Endothelial cell of hepatic sinusoid (primary cell): ENCODE measurements around the gene KNDC1.
"Not testable (repeated sequence)": the region's sequence is repeated elsewhere in the genome, so short reads cannot be mapped to it uniquely, and the experiment has no call there.

Experiments
- in situ Hi-C: cut with HindIII; loops from 2 replicates; pipeline ENCODE4 v1.10.0; 2017; ENCODE audit warnings: low sequenced_read_pairs

The KNDC1 gene

DNA sequence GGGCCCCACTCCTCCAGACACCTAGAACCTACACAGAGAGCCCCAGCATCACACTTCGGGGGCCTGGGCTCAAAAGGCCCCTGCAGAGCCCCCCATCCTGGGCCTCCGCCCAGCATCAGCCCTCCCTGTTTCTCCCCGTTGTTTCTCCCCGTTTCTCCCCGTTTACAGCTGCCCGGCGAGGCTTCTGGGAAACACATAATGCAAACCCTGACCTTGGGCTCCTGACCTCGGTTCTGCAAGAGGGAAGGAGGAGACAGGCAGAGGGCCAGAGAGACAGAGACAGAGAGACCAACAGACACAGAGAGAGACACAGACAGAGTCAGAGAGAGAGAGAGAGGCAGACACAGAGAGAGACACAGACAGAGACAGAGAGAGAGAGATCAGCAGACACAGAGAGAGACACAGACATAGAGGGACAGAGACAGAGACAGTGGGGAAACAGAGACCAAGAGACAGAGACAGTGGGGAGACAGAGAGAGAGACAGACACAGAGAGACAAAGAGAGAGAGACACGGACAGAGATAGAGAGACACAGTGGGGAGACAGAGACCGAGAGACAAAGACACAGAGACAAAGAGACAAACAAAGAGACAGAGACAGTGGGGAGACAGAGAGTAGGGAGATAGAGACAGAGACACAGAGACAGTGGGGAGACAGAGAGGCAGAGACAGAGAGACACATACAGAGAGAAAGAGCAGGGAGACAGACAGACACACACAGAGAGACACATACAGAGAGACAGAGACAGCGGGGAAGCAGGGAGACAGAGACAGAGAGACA lies 90.1 kb downstream of the KNDC1 start:
- in situ Hi-C loops = loop anchor here (10.0 kb wide), 1 partner anchor 55 kb away; the partner anchor contains the start of genes TUBGCP2 and ZNF511

DNA sequence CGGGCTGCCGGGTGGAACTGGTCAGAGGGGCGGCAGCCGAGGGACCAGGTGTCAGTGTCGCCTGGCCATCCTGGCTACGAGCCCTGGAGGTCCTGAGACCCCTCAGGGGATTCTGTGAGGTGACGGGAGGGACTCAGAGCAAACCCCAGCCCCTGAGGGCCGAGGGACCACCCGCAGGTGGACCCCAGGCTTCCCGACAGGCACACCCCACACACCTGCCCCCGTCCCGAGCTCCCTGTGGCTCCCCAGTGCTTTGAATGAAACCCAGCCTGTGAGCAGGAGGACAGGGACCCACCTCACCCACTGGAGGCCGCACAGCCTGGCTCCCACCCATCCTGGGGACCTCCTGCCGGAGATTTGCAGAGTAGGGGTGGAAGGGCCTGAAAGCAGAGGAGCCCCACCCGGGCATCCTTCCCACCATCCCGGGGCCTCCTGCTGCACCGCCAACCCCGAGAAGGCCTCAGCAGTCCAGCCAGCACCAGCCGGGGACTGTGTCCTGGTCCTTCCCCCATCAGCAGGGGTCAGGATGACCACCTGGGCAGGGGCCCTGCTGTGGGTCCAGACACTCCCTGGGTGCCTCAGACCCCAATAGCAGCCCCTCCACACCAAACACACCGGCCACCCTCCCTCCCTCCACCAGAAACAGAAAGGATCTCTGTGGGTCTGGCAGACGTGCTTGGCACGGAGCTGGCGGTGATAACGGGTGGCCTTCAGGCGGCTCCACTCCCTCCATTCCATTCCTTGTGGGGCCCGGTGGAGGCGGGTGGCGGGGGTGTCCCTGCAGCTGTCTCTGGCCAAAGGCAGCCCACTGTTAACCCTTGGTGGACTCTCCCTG lies 91.6 kb downstream of the KNDC1 start:
- in situ Hi-C loops = loop anchor here (10.0 kb wide), 1 partner anchor 53 kb away; the partner anchor contains the start of genes TUBGCP2 and ZNF511

DNA sequence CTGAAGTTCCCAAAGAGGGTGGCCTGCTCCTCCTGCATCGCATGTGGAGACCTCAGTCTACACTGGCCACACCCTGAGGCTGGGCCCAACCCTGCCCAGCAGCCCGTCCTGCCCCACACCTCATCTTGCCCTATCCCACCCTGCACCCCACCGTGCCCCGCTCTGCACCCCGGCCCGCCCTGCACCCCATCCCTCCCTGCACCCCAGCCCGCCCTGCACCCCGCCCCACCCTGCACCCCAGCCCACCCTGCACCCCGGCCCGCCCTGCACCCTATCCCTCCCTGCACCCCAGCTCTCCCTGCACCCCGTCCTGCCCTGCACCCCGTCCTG lies 92.2 kb downstream of the KNDC1 start:
- in situ Hi-C loops = loop anchor here (10.0 kb wide), 1 partner anchor 53 kb away; the partner anchor contains the start of genes TUBGCP2 and ZNF511

DNA sequence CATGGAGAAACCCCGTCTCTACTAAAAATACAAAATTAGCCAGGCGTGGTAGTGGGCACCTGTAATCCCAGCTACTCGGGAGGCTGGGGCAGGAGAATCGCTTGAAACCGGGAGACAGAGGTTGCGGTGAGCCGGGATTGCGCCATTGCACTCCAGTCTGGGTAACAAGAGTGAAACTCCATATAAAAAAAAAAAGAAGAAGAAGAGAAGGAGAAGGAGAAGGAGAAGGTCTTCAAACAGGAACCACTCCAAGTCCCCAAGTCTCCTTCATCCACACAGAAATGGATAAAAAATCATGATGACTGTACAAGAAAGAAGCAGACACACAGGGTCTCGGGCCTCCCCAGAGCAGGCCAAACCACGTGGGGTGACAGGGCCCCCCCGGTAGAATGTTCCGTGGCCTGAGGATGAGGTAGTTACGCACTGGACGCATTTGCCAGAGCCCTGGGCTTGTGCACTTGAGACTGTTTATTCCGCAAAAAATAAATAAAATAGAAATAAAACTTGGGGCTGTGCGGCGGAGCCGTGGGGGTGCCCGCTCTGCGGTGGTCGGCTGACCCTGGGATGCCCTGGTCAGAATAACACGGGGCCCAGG lies 93.4 kb downstream of the KNDC1 start:
- in situ Hi-C loops = loop anchor here (10.0 kb wide), 1 partner anchor 51 kb away; the partner anchor contains the start of genes TUBGCP2 and ZNF511

DNA sequence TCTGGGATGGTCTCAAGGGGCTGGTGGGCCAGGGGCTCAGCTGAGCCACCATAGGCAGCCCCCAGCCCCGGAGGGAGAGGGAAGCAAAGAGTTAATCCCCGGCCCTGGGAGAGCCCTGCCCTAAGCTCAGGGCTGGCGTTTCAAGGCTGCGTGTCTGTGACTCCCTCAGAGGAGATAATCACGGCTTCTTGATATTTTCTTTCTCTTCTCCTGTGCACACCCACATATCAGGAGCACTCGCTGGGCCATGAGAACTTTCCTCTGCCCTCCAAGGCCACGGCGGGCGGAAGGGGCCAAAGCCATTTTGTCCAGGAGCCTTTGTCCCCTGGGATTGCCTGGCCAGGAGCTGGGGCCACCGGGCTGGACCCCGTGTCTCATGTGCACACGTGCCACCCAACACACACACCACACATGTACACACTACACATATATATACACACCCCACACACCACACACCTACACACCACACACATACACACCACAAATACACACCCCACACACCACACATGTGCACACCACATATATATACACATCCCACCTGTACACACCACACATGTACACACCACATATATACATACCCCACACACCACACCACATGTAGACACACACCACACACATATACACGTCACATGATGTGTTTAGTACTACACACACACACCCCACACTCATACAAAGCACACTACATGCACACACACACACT lies 94.6 kb downstream of the KNDC1 start:
- in situ Hi-C loops = loop anchor here (5.0 to 10.0 kb wide), 2 partner anchors 50 to 97 kb away; partner anchors contain the start of genes TUBGCP2 and ZNF511

DNA sequence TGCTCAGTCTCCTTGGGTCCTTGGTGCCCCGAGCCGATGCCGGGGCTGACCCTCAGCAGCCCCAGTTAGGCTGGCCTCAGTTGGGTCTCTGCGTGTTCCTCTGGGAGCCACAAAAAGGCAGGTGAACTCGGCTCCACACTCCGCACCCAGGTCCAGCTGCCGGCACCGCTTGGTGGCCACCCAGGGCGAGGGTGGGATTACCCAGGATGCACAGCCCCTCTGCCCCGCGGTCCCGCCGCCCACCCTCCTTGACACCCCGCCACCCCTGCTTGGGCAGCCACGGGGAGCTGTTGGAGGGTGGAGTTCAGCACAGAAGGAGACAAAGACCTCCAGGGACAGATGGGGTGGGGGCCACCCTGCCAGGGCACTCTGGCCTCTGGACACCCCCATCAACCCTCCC lies 95.3 kb downstream of the KNDC1 start:
- in situ Hi-C loops = loop anchor here (5.0 to 10.0 kb wide), 2 partner anchors 49 to 98 kb away; partner anchors contain the start of genes TUBGCP2 and ZNF511

DNA sequence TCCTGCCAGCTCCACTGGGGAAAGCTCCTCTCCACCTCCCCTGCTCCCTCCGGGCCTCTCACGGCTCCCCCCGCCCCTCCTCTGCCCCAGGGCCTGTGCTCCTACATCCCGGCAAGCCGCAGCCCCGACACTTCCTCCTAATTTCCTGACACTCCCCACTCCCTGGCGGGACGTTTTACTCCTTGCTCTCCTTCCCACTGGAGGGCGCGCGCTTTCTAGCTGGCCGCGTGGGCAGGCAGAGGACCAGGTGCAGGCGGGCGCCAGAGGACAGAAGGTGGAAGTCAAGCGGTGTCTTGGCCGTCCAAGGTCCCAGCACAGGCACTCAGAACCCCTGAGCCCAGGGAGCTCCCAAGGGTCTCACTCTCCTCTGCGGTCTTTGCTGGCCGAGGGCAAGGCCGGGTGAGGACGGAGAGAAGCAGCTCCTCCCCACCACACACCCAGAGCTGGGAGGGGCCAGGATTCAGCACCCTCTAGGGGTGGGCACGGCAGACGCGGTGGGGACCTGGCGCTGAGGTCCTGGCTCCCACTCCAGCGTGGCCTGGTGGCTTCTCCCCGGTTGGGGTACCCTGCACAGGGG lies 97.6 kb downstream of the KNDC1 start:
- in situ Hi-C loops = loop anchor here (5.0 to 10.0 kb wide), 2 partner anchors 47 to 100 kb away; partner anchors contain the start of genes TUBGCP2 and ZNF511

DNA sequence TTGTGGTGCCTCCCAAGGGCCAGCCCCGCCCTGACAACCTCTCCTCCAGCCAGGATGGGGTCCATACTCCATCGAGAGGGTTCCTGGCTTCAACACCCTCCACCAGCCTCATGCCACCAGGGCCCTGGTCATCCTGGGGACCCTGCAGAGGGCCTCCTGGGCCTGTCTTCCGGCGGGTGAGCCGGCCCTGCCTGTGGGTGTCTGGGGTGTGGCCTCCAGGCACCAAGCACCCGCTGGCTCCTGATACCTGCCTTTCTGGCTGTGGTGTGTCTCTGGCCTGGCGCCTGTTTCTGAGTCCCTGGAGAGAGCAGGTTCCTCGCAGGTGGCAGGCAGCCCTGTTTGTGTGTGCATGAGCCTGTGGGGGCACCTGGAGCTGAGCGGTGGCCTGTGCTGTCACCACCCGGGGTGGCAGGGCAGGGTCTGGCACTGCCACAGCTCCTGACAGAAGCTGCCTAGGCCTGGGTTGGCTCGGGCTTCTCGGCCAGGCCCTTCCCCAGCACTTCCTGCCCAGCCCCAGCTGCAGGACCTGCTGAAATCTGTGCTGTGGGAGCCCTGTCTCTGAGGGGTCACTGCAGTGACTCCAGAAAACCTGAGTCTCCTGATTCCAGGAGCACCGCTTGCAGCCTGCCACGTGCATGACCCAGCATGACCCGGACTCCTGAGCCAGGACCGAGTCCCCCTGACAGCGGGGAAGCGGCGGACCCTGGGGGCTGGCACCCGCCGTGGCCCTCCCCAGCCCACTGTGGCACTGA lies 98.2 kb downstream of the KNDC1 start:
- in situ Hi-C loops = loop anchor here (5.0 to 10.0 kb wide), 2 partner anchors 47 to 101 kb away; partner anchors contain the start of genes TUBGCP2 and ZNF511

DNA sequence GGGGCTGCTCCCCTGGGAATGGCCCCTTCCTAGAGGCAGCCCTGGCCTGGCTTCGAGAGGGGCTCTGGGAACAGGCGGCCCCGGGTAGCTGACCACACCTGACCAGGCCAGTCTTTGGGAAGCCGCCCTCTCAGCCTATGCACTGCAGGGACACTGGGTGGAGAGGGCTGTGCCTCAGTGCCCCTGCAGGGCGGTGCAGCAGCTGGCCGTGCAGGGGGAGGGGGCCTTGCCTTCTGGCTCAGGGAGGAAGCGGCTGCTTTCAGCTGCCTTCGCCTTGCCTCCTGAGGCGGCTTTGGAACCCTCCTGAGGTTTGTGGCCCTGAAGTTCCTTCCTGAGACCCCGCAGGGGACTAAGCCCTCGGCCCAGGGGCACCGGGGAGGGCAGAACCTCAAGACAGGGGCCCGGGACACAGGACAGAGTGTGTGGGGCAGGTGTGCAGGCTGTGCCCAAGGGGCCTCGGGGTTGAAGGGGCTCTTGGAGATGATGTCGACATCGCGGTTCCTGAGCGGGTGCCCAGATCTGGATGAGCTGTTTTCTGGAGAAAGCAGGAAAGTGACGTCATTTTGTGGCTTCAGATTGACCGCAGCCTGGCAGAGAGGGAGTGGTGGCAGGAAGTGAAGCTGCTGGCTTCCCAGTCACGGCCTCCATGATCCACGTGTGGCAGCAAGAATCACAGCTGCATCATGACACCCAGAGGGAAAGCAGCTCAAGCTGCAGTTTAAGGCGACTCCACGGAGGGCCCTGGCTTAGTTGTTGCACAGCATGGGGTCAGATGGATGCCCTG lies 99.0 kb downstream of the KNDC1 start:
- in situ Hi-C loops = loop anchor here (5.0 to 10.0 kb wide), 2 partner anchors 46 to 102 kb away; partner anchors contain the start of genes TUBGCP2 and ZNF511

DNA sequence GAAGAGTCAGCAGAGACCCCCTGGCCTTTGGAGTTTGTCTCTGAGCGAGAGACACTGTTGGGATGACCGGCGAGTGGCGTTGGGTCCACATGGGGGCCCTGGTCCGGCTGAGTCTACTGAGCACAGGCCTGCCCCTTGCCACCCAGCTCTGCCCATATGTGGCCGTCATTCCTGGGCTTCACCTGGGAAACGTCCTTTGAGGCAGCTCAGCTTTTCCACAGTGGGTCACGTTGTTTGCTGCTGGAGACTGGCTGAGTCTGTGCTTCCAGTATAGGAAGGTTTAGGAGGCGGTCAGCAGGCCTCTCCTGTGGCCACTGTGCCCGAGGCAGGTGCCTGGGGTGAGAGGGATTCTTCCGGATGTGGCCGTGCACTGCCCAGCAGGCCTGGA lies 99.6 kb downstream of the KNDC1 start:
- in situ Hi-C loops = loop anchor here (5.0 to 10.0 kb wide), 2 partner anchors 45 to 102 kb away; partner anchors contain the start of genes TUBGCP2 and ZNF511

DNA sequence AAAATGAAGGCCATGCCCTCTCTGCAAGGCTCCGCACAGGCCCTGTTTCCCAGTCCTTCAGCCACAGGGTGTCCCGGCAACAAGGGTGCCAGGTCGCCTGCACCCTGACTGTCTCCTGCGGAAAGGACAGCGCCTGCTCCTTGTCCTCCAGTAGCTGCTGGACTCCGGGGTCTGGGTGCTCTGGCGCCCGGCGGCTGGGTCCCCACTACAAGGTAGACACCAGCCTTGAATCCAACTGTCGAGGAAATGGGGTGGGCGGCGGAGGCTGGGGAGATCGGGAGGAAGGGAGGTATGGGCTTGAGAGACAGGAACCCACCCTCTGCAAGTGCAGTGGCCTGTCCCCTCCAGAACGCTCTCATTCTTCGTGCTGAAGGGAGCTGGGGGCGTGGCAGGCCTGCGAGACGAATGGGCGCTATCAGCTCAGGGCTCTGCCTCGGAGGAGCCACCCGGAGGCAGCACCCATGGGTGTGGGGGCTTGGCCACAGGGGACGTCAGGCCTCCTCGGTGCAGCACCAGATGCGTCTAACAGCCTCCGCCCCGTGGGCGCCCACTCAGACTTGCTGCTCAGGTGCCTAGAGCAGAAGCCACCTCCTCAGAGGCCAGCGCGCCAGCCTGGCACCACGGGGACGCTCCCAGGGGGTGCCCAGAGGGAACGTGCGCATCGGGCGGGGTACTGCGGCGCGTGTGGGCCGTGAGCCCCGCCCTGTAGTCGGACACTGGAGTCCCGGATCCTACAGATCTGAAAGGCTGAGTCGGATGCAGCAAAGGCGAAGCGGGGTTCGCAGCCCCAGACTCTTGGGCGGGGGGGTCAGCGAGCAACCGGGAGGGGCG lies 101.1 kb downstream of the KNDC1 start:
- in situ Hi-C loops = no loop called here

DNA sequence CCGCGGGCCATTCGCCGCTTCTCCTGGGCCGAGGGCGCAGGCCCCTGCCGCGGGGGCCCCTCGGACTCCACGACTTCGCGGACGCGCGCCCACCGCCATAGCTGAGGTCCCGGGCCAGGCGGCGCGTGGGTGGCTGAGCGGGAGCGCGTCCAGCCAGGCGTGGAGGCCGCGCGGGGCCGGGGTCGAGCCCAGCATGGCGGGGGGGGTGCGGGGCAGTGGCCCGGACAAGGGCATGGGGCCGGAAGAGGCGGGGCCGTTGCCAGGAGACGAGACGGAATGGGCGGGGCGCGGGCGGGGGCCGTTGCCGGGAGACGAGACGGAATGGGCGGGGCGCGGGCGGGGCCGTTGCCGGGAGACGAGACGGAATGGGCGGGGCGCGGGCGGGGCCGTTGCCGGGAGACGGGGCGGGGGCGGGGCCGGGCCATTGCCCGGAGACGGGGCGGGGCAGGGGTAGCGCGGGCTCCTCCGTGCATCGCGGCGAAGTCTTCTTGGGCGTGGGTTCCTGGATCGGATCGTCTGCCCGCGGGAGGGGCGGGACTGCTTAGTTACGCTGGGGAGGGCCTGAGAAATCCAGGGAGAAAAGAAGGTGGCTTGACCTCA lies 101.8 kb downstream of the KNDC1 start:
- in situ Hi-C loops = no loop called here

DNA sequence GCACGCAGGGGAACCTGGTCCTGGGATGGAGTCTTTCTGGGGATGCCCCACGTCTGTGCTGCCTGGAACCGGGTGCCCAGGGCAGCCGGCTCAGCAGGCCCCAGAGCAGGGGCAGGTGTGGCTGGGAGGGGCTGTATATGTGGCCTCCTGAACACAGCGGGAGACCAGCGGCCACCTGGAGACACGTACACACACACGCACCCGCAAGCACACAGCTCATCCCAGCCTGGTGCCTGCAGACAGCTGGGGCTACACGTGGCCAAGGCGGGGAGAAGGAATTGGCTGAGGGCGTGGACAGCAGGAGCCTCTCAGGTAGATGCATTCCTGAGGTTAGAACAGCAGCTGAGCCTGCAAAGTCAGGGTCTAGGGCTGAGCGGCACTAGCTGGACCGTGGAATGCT lies 102.7 kb downstream of the KNDC1 start:
- in situ Hi-C loops = no loop called here

DNA sequence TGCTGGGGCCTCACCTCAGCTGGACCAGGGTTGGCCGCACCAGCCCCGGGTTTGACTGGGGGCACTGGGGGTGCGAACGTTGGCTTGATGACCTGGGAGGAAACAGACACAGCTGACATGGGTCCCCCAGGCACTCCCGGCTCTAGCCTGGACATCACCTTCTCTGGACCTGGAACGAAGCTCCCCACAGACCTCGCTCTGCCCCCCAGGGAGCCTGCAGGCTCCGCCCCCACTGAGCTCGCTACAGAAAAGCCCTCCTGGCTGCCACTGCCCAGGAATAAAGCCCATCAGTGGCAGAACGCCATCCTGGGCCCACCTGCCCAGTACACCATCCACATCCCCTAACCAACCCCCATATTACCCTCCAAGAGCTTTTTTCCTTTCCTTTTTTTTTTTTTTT lies 103.7 kb downstream of the KNDC1 start:
- in situ Hi-C loops = no loop called here

DNA sequence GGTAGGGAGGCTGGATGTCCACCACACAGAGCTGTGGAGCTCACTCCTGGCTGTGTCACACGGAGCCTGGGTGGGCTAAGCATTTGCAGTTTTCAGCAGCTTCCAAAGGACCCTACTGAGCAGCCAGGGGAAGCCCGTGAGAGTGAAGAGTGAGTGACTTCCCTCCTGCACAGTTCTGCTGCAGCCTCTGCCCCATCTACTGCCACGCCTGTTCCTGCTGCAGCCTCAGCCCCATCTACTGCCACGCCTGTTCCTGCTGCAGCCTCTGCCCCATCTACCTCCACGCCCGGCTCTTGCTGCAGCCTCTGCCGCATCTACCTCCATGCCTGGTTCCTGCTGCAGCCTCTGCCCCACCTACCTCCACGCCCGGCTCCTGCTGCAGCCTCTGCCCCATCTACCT lies 104.4 kb downstream of the KNDC1 start:
- in situ Hi-C loops = no loop called here

DNA sequence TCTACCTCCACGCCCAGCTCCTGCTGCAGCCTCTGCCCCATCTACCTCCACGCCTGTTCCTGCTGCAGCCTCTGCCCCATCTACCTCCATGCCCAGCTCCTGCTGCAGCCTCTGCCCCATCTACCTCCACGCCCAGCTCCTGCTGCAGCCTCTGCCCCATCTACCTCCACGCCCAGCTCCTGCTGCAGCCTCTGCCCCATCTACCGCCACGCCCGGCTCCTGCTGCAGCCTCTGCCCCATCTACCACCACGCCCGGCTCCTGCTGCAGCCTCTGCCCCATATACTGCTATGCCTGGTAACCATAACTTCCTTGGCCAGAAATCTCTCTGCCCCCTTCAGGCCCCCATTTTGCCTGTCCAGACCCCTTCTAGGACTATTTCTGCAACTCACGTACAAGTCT lies 105.0 kb downstream of the KNDC1 start:
- in situ Hi-C loops = not testable (repeated sequence)
